ENCODE data around the gene SDCBP2. TPM values are rescaled to one million over a fixed set of nuclear protein-coding genes. Genes with fewer than 3 reads are reported as not detected.

The SDCBP2 gene
- polyA plus RNA-seq, 1 of the 3 experiments (the other 2 are of a cell fraction): 3.0 TPM

GRCh38 chr20:1331801-1332453, 3.0 kb upstream of the SDCBP2 start (continued):
- TF ChIP-seq SMC3 (IDR thresholded peaks at IDR 0.05; ENCODE audit: low read depth, low read length): no peak

DNA sequence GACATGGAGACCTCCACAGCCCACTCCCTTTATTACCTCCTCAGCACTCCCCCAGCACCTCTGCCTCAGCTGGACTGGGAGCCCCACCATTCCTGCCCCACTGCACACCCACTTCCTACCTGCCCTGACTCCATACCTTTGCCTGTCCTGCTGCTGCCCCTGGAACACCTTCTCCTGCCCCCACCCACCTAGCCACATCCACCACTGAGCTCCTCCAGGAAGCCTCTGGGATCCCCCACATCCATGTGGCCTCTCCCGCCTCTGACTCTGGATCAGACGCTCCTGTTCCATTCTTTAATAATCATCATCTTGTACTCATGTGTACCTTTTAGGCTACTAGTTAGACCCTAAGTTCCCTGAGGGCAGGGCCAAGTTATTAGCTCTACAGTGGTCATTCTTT, 2.2 kb upstream of the SDCBP2 start:
- Histone ChIP-seq H4K20me1 (ENCODE audit: insufficient read depth) (peaks cover 13% of the 10 kb centered on the region; the same call in 1 of the 2 replicates), H3F3A (replicated peaks; ENCODE audit: insufficient read depth) (no peaks in the 10 kb centered on the region), H3K27ac (ENCODE audit: low read depth in 2 of 2, low read length in 1 of 2) (no peak overlapping the region), H3K79me2 (ENCODE audit: insufficient read depth) (peaks cover 81% of the 10 kb centered on the region), H3K36me3 (replicated peaks in 1 of 2; ENCODE audit: control insufficient read depth in 1 of 2, insufficient read depth in 2 of 2, low read length in 1 of 2) (peaks cover 10 to 13% of the 10 kb centered on the region in 2 experiments), H3K9ac (no peak overlapping the region), H3K27me3 (ENCODE audit: insufficient read depth) (no peaks in the 10 kb centered on the region), H3K4me3 (ENCODE audit: low read depth in 2 of 2, low read length in 1 of 2) (no peak overlapping the region), H2AFZ (ENCODE audit: low read depth) (no peak overlapping the region), H3K4me2 (no peak overlapping the region), H3K4me1 (ENCODE audit: control insufficient read depth in 1 of 2, insufficient read depth in 2 of 2, low read depth in 1 of 2, low read length in 1 of 2) (peaks cover 19% of the 10 kb centered on the region in 2 experiments), H3K9me3 (no peaks in the 10 kb centered on the region), H3K9me2 (no peaks in the 10 kb centered on the region)
- TF ChIP-seq TAF1 (IDR thresholded peaks at IDR 0.05; ENCODE audit: borderline replicate concordance, low read depth, low read length) (no peak), RFX5 (IDR thresholded peaks at IDR 0.05; ENCODE audit: low read length) (no peak), FOXM1 (IDR thresholded peaks at IDR 0.05; ENCODE audit: low read depth) (no peak), NFIC (IDR thresholded peaks at IDR 0.05; ENCODE audit: borderline replicate concordance) (no peak), SMC3 (IDR thresholded peaks at IDR 0.05; ENCODE audit: low read depth, low read length) (no peak), FOXJ3 (CRISPR knock-in tag; IDR thresholded peaks at IDR 0.05) (no peak), TEAD4 (IDR thresholded peaks at IDR 0.05; ENCODE audit: borderline replicate concordance, insufficient read depth) (no peak), EP300 (IDR thresholded peaks at IDR 0.05; ENCODE audit: borderline replicate concordance in 1 of 2, low read depth in 1 of 2, low read length in 1 of 2) (no peak), EZH2phosphoT487 (IDR thresholded peaks at IDR 0.05; ENCODE audit: borderline replicate concordance, low read depth) (no peak), FOSL2 (IDR thresholded peaks at IDR 0.05; ENCODE audit: borderline replicate concordance, low read depth) (no peak), USF1 (IDR thresholded peaks at IDR 0.05; ENCODE audit: borderline replicate concordance, low read depth) (no peak), SIN3A (IDR thresholded peaks at IDR 0.05; ENCODE audit: borderline replicate concordance, low read depth, low read length) (no peak), RAD21 (IDR thresholded peaks at IDR 0.05; ENCODE audit: low read length) (no peak), JUND (IDR thresholded peaks at IDR 0.05) (no peak)
- TF ChIP-seq, protein P1, sequence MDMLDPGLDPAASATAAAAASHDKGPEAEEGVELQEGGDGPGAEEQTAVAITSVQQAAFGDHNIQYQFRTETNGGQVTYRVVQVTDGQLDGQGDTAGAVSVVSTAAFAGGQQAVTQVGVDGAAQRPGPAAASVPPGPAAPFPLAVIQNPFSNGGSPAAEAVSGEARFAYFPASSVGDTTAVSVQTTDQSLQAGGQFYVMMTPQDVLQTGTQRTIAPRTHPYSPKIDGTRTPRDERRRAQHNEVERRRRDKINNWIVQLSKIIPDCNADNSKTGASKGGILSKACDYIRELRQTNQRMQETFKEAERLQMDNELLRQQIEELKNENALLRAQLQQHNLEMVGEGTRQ (IDR thresholded peaks at IDR 0.05; ENCODE audit: borderline replicate concordance, low read depth, low read length): no peak
- POLR2A ChIA-PET: no interaction called here
- DNase-seq: no peak
- CTCF ChIA-PET: interaction anchor here (2.5 kb wide), 1 partner anchor 106 kb away, joined by 9 read pairs; no protein-coding TSS in a partner anchor
- 97% methylated on average over 2 of the region's 2 CpGs for WGBS (ENCODE audit: low lambda C conversion rate)
